GM23338 (cell line): ENCODE measurements around the gene TRIML1. TPM values are rescaled to one million over a fixed set of nuclear protein-coding genes. Genes with fewer than 3 reads are reported as not detected.
A peak's percentile ranks its signal among the peaks of the same experiment; 100 is the strongest.

ENCODE experiments used
- ATAC-seq: fragments of 200-7000 bp; cut with Tn5 transposase; 3 replicates; pipeline ENCODE4 v1.9.1; 2020
- DNase-seq: peaks from one replicate; pipeline ENCODE4 v3.0.0-alpha.2; 2015; ENCODE audit warnings: low spot score
- H2AFZ ChIP-seq: fragments of 200-600 bp; sonication (generic); 2 replicates; pipeline ENCODE4 v1.8.0; 2016; ENCODE audit warnings: antibody characterized with exemption, mild to moderate bottlenecking, moderate library complexity
- H3F3A ChIP-seq: fragments of 200-600 bp; sonication (generic); replicated peaks from 2 replicates; pipeline ENCODE4 v1.8.0; 2017; ENCODE audit warnings: antibody characterized with exemption, mixed run types, low read depth
- H3K27ac ChIP-seq: fragments of 200-600 bp; sonication (generic); 2 replicates; pipeline ENCODE4 v1.6.1; 2016; ENCODE audit warnings: low read depth
- H3K27me3 ChIP-seq: fragments of 200-600 bp; sonication (generic); 2 replicates; pipeline ENCODE4 v1.8.0; 2016; ENCODE audit warnings: mild to moderate bottlenecking, mixed run types, moderate library complexity; ENCODE audit not compliant: insufficient read depth
- H3K36me3 ChIP-seq: fragments of 200-600 bp; sonication (generic); 2 replicates; pipeline ENCODE4 v1.8.0; 2016; ENCODE audit warnings: mild to moderate bottlenecking; ENCODE audit not compliant: insufficient read depth
- H3K4me1 ChIP-seq: fragments of 200-600 bp; sonication (generic); 2 replicates; pipeline ENCODE4 v1.8.0; 2016; ENCODE audit warnings: mild to moderate bottlenecking, moderate library complexity; ENCODE audit not compliant: insufficient read depth
- H3K4me2 ChIP-seq: fragments of 200-600 bp; sonication (generic); 2 replicates; pipeline ENCODE4 v1.7.1; 2017; ENCODE audit warnings: mixed run types
- H3K4me3 ChIP-seq: fragments of 200-600 bp; sonication (generic); 2 replicates; pipeline ENCODE4 v1.6.1; 2016; ENCODE audit warnings: mixed run types
- H3K79me2 ChIP-seq: fragments of 200-600 bp; sonication (generic); replicated peaks from 2 replicates; pipeline ENCODE4 v1.8.0; 2017; ENCODE audit warnings: mild to moderate bottlenecking; ENCODE audit not compliant: insufficient read depth
- H3K9me2 ChIP-seq: fragments of 200-600 bp; sonication (generic); 2 replicates; pipeline ENCODE4 v1.8.0; 2017; ENCODE audit not compliant: insufficient read depth
- H4K20me1 ChIP-seq: fragments of 200-600 bp; sonication (generic); replicated peaks from 2 replicates; pipeline ENCODE4 v1.8.0; 2017; ENCODE audit warnings: mild to moderate bottlenecking; ENCODE audit not compliant: insufficient read depth
- H3K27ac Mint-ChIP-seq: 2 replicates; pipeline ENCODE4 v1.8.0; 2020; ENCODE audit warnings: inconsistent platforms, mild to moderate bottlenecking, moderate library complexity, mixed read lengths
- H3K27me3 Mint-ChIP-seq: 3 replicates; pipeline ENCODE4 v1.8.0; 2022; ENCODE audit warnings: low read depth, mild to moderate bottlenecking, moderate library complexity, mixed read lengths, inconsistent platforms; ENCODE audit not compliant: insufficient read depth, poor library complexity
- H3K36me3 Mint-ChIP-seq: 3 replicates; pipeline ENCODE4 v1.8.0; 2021; ENCODE audit warnings: low read depth, mild to moderate bottlenecking, inconsistent platforms, moderate library complexity, mixed read lengths
- H3K4me1 Mint-ChIP-seq: 3 replicates; pipeline ENCODE4 v1.8.0; 2020; ENCODE audit warnings: mild to moderate bottlenecking, inconsistent platforms, mixed read lengths
- H3K4me3 Mint-ChIP-seq: 3 replicates; pipeline ENCODE4 v1.8.0; 2021; ENCODE audit warnings: moderate library complexity, mild to moderate bottlenecking, inconsistent platforms, mixed read lengths
- H3K9me3 Mint-ChIP-seq: 3 replicates; pipeline ENCODE4 v1.8.0; 2020; ENCODE audit warnings: moderate library complexity, mild to moderate bottlenecking, inconsistent platforms, mixed read lengths
- CREB1 ChIP-seq: fragments of 250-450 bp; sonication (Bioruptor Pico); IDR thresholded peaks from 2 replicates; pipeline ENCODE4 v1.5.0; 2020; ENCODE audit warnings: low read depth, mild to moderate bottlenecking, moderate library complexity
- EZH2 ChIP-seq: fragments of 200-600 bp; sonication (generic); IDR thresholded peaks from one replicate; pipeline ENCODE4 v1.8.0; 2017; ENCODE audit warnings: antibody characterized with exemption, mild to moderate bottlenecking, low read depth; ENCODE audit not compliant: unreplicated experiment
- JUNB ChIP-seq: IDR thresholded peaks from one replicate; pipeline ENCODE4 v1.6.1; 2016; ENCODE audit warnings: antibody characterized with exemption; ENCODE audit not compliant: unreplicated experiment
- NANOG ChIP-seq: IDR thresholded peaks from 2 replicates; pipeline ENCODE4 v1.6.1; 2016; ENCODE audit warnings: antibody characterized with exemption, borderline replicate concordance
- POLR2AphosphoS5 ChIP-seq: IDR thresholded peaks from 2 replicates; pipeline ENCODE4 v1.6.1; 2016; ENCODE audit warnings: antibody characterized with exemption, low read depth
- STAT1 ChIP-seq: IDR thresholded peaks from one replicate; pipeline ENCODE4 v1.6.1; 2016; ENCODE audit warnings: antibody characterized with exemption; ENCODE audit not compliant: unreplicated experiment
- ZNF114 ChIP-seq: fragments of 250-450 bp; sonication (Bioruptor Pico); IDR thresholded peaks from 2 replicates; pipeline ENCODE4 v1.5.0; 2020; ENCODE audit warnings: mild to moderate bottlenecking, moderate library complexity
- polyA plus RNA-seq: library from polyadenylated mRNA; unstranded; fragments of >200 nt; fragmentation: Nextera tagmentation; extraction: Ambion mirVana; gene quantifications from 2 replicates; pipeline ENCODE4 v1.2.1, GENCODE V29; 2016
- total RNA-seq: library from RNA; depleted of rRNA; stranded (reverse); fragments of >200 nt; shearing (Covaris generic); gene quantifications from 2 replicates; pipeline ENCODE4 v1.2.3, GENCODE V29; 2014
- TF ChIP-seq, protein P1 (sequence below): IDR thresholded peaks from 2 replicates; pipeline ENCODE4 v1.6.1; 2016; ENCODE audit warnings: antibody characterized with exemption
- TF ChIP-seq, protein P2 (sequence below): fragments of 250-450 bp; sonication (Bioruptor Pico); IDR thresholded peaks from 2 replicates; pipeline ENCODE4 v1.5.0; 2020; ENCODE audit warnings: mild to moderate bottlenecking, moderate library complexity
- TF ChIP-seq, protein P3 (sequence below), 2 experiments: fragments of 200-600 bp in 1 of 2; sonication (generic) in 1 of 2; conservative IDR thresholded peaks; 2 replicates each; pipeline versions ENCODE4 v1.5.1 to v1.6.1; 2016 to 2017; ENCODE audit warnings: antibody characterized with exemption in 2 of 2, low read depth in 2 of 2, mild to moderate bottlenecking in 2 of 2, moderate library complexity in 1 of 2
- TF ChIP-seq, protein P4 (sequence below): IDR thresholded peaks from one replicate; pipeline ENCODE4 v1.6.1; 2018; ENCODE audit warnings: antibody characterized with exemption; ENCODE audit not compliant: unreplicated experiment

Gene TRIML1
- total and polyA plus RNA-seq, 2 experiments from 2014 or later = not detected

DNA sequence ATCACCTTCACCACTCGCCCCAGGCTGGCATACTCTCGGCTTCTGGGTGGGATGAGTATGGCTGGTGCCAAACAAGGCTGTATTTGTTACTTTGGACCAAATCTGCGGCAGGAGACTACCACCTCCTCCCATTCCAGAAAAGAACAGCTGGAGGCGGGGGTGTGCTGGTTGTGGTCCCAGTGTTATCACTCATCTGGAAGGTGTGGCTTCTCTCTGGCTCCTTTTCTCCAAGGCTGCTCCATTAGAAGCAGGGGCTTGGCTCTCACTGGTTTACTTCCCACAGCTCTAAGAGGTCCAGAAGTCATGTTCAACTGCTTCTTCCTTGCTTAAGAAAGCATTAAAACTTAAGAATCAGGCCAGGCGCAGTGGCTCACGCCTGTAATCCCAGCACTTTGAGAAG is 27.3 kb upstream of the TRIML1 start (continued):
- TF ChIP-seq, protein P1, sequence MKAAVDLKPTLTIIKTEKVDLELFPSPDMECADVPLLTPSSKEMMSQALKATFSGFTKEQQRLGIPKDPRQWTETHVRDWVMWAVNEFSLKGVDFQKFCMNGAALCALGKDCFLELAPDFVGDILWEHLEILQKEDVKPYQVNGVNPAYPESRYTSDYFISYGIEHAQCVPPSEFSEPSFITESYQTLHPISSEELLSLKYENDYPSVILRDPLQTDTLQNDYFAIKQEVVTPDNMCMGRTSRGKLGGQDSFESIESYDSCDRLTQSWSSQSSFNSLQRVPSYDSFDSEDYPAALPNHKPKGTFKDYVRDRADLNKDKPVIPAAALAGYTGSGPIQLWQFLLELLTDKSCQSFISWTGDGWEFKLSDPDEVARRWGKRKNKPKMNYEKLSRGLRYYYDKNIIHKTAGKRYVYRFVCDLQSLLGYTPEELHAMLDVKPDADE = no peak
- TF ChIP-seq NANOG = no peak
- TF ChIP-seq EZH2 = no peak
- TF ChIP-seq, protein P2, sequence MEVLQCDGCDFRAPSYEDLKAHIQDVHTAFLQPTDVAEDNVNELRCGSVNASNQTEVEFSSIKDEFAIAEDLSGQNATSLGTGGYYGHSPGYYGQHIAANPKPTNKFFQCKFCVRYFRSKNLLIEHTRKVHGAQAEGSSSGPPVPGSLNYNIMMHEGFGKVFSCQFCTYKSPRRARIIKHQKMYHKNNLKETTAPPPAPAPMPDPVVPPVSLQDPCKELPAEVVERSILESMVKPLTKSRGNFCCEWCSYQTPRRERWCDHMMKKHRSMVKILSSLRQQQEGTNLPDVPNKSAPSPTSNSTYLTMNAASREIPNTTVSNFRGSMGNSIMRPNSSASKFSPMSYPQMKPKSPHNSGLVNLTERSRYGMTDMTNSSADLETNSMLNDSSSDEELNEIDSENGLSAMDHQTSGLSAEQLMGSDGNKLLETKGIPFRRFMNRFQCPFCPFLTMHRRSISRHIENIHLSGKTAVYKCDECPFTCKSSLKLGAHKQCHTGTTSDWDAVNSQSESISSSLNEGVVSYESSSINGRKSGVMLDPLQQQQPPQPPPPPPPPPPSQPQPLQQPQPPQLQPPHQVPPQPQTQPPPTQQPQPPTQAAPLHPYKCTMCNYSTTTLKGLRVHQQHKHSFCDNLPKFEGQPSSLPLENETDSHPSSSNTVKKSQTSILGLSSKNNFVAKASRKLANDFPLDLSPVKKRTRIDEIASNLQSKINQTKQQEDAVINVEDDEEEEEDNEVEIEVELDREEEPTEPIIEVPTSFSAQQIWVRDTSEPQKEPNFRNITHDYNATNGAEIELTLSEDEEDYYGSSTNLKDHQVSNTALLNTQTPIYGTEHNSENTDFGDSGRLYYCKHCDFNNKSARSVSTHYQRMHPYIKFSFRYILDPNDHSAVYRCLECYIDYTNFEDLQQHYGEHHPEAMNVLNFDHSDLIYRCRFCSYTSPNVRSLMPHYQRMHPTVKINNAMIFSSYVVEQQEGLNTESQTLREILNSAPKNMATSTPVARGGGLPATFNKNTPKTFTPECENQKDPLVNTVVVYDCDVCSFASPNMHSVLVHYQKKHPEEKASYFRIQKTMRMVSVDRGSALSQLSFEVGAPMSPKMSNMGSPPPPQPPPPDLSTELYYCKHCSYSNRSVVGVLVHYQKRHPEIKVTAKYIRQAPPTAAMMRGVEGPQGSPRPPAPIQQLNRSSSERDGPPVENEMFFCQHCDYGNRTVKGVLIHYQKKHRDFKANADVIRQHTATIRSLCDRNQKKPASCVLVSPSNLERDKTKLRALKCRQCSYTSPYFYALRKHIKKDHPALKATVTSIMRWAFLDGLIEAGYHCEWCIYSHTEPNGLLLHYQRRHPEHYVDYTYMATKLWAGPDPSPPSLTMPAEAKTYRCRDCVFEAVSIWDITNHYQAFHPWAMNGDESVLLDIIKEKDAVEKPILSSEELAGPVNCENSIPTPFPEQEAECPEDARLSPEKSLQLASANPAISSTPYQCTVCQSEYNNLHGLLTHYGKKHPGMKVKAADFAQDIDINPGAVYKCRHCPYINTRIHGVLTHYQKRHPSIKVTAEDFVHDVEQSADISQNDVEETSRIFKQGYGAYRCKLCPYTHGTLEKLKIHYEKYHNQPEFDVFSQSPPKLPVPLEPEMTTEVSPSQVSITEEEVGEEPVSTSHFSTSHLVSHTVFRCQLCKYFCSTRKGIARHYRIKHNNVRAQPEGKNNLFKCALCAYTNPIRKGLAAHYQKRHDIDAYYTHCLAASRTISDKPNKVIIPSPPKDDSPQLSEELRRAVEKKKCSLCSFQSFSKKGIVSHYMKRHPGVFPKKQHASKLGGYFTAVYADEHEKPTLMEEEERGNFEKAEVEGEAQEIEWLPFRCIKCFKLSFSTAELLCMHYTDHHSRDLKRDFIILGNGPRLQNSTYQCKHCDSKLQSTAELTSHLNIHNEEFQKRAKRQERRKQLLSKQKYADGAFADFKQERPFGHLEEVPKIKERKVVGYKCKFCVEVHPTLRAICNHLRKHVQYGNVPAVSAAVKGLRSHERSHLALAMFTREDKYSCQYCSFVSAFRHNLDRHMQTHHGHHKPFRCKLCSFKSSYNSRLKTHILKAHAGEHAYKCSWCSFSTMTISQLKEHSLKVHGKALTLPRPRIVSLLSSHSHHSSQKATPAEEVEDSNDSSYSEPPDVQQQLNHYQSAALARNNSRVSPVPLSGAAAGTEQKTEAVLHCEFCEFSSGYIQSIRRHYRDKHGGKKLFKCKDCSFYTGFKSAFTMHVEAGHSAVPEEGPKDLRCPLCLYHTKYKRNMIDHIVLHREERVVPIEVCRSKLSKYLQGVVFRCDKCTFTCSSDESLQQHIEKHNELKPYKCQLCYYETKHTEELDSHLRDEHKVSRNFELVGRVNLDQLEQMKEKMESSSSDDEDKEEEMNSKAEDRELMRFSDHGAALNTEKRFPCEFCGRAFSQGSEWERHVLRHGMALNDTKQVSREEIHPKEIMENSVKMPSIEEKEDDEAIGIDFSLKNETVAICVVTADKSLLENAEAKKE (CRISPR knock-in tag) = no peak
- TF ChIP-seq POLR2AphosphoS5 = no peak
- no peak for TF ChIP-seq CREB1 (CRISPR knock-in tag)
- no peak for TF ChIP-seq STAT1
- TF ChIP-seq JUNB = no peak

DNA sequence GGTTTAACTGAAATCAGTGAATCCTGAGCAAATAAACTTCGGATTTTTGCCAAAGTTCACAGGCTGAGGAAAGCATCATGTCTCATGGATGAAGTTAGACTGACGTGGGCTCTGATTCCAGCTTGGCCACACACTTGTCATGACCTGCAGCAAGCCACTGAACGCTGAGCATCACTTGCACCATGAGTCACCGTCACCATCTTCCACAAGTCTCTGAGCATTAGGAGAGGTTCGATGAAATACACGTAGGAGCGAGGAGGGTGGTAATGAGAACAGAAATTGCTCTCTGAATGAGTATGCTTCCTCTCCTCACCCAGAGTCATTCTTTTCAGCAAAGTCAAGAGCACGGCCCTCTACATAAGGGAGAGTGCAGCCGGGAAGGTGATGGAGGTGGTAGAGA is 26.1 kb upstream of the TRIML1 start:
- Mint-ChIP-seq H3K36me3 (no peaks in the 10 kb centered on the region), H3K9me3 (no peaks in the 10 kb centered on the region), H3K27me3 (peaks cover 4% of the 10 kb centered on the region), H3K4me1 (peaks cover 34% of the 10 kb centered on the region), H3K27ac (no peak overlapping the region; the same call in 1 of the 2 replicates), H3K4me3 (no peak overlapping the region)
- no peaks in the 10 kb centered on the region for H4K20me1 ChIP-seq
- no peak for ATAC-seq
- peaks cover 14% of the 10 kb centered on the region for H3K4me1 ChIP-seq
- no peak overlapping the region for H3K27ac ChIP-seq
- 0 out of 2 replicates have a peak, but pooled peaks cover 3% of the 10 kb centered on the region for H3F3A ChIP-seq
- H3K36me3 ChIP-seq = no peaks in the 10 kb centered on the region
- H3K9me2 ChIP-seq = no peaks in the 10 kb centered on the region
- H3K27me3 ChIP-seq = no peaks in the 10 kb centered on the region
- H3K4me3 ChIP-seq = no peak overlapping the region
- DNase-seq = no peak
- H2AFZ ChIP-seq = peak overlapping the region; percentile 61; the same call in 1 of the 2 replicates
- no peaks in the 10 kb centered on the region for H3K79me2 ChIP-seq
- no peak overlapping the region for H3K4me2 ChIP-seq
- no peak for TF ChIP-seq CREB1 (CRISPR knock-in tag)
- no peak for TF ChIP-seq NANOG
- no peak for TF ChIP-seq POLR2AphosphoS5
- no peak for TF ChIP-seq STAT1
- TF ChIP-seq, protein P3, sequence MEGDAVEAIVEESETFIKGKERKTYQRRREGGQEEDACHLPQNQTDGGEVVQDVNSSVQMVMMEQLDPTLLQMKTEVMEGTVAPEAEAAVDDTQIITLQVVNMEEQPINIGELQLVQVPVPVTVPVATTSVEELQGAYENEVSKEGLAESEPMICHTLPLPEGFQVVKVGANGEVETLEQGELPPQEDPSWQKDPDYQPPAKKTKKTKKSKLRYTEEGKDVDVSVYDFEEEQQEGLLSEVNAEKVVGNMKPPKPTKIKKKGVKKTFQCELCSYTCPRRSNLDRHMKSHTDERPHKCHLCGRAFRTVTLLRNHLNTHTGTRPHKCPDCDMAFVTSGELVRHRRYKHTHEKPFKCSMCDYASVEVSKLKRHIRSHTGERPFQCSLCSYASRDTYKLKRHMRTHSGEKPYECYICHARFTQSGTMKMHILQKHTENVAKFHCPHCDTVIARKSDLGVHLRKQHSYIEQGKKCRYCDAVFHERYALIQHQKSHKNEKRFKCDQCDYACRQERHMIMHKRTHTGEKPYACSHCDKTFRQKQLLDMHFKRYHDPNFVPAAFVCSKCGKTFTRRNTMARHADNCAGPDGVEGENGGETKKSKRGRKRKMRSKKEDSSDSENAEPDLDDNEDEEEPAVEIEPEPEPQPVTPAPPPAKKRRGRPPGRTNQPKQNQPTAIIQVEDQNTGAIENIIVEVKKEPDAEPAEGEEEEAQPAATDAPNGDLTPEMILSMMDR (conservative IDR thresholded peaks at IDR 0.05; ENCODE audit: low read depth in 2 of 2) = no peak
- TF ChIP-seq ZNF114 (CRISPR knock-in tag) = no peak
- TF ChIP-seq, protein P4, sequence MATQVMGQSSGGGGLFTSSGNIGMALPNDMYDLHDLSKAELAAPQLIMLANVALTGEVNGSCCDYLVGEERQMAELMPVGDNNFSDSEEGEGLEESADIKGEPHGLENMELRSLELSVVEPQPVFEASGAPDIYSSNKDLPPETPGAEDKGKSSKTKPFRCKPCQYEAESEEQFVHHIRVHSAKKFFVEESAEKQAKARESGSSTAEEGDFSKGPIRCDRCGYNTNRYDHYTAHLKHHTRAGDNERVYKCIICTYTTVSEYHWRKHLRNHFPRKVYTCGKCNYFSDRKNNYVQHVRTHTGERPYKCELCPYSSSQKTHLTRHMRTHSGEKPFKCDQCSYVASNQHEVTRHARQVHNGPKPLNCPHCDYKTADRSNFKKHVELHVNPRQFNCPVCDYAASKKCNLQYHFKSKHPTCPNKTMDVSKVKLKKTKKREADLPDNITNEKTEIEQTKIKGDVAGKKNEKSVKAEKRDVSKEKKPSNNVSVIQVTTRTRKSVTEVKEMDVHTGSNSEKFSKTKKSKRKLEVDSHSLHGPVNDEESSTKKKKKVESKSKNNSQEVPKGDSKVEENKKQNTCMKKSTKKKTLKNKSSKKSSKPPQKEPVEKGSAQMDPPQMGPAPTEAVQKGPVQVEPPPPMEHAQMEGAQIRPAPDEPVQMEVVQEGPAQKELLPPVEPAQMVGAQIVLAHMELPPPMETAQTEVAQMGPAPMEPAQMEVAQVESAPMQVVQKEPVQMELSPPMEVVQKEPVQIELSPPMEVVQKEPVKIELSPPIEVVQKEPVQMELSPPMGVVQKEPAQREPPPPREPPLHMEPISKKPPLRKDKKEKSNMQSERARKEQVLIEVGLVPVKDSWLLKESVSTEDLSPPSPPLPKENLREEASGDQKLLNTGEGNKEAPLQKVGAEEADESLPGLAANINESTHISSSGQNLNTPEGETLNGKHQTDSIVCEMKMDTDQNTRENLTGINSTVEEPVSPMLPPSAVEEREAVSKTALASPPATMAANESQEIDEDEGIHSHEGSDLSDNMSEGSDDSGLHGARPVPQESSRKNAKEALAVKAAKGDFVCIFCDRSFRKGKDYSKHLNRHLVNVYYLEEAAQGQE = no peak
- TF ChIP-seq EZH2 = no peak
- TF ChIP-seq, protein P1 = no peak
